ENCODE measurements around the gene RABGGTA. TPM values are rescaled to one million over a fixed set of nuclear protein-coding genes. Genes with fewer than 3 reads are reported as not detected.
A peak's percentile ranks its signal among the peaks of the same experiment; 100 is the strongest.

The RABGGTA gene
- total RNA-seq, 1 donor from 2014 or later, result 54.0 TPM

DNA sequence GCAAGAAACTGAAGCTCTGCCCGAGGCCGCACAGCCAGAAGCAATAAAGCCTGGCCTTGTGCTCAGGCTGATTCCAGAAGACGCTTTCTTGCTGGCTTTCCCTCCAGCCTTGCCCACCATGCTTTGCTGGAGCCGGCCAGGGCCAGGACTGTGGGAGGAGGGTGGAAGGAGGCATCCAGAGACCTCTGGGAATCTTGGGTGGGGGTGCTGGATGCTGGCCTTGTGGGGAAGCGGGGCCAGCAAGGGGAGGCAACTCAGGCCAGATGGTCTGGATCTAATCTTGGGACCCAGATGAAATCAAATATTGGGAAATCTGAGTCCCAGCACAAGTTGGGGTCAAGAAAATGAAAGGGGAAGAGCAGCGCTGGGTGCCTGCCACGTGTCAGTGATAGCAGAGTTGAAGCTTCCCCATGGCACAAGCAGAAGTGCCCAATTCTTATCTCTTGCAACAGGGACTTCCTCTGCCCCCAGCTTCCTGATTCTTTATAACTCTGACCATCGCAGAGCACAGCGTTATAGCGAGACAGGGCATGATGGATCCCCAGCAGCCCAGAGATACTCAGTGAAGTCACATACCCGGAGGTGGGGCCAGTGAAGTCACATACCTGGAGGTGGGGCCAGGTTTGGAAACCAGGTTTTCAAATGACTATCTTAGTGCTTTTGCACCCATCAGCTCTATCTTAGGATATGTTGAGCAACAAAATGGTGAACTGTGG, 6.4 kb upstream of the RABGGTA start:
- H3K4me3 ChIP-seq (ENCODE audit: low read depth, low read length), result no peak overlapping the region
- H3K27me3 ChIP-seq (ENCODE audit: control insufficient read depth, insufficient read depth, low read length), result no peaks in the 10 kb centered on the region
- no peak for DNase-seq (ENCODE audit: low read depth)
- H3K36me3 ChIP-seq (ENCODE audit: control insufficient read depth, insufficient read depth, low read length), result no peaks in the 10 kb centered on the region
- TF ChIP-seq, protein P1, sequence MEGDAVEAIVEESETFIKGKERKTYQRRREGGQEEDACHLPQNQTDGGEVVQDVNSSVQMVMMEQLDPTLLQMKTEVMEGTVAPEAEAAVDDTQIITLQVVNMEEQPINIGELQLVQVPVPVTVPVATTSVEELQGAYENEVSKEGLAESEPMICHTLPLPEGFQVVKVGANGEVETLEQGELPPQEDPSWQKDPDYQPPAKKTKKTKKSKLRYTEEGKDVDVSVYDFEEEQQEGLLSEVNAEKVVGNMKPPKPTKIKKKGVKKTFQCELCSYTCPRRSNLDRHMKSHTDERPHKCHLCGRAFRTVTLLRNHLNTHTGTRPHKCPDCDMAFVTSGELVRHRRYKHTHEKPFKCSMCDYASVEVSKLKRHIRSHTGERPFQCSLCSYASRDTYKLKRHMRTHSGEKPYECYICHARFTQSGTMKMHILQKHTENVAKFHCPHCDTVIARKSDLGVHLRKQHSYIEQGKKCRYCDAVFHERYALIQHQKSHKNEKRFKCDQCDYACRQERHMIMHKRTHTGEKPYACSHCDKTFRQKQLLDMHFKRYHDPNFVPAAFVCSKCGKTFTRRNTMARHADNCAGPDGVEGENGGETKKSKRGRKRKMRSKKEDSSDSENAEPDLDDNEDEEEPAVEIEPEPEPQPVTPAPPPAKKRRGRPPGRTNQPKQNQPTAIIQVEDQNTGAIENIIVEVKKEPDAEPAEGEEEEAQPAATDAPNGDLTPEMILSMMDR (IDR thresholded peaks at IDR 0.05; ENCODE audit: insufficient read depth, low read length, poor library complexity, severe bottlenecking), result no peak

DNA sequence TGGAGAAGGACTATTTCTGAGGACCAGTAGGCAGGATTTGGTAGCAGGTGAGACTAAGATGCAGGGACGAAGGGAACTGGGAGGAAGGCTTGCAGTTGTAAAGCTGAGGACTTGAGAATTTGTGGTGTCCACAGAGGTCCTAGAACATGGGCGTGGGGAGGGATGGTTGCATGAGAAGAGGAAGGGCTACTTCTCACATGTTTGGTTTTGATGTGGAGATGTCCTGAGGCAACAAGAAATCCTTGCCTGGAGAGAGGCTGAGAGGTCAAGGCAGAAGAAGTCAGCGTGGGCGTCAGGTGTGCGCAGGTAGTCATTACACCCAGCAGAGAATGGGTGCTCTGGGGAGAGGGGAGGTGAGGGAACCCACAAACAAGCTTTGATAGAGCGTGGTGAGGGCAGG, 5.7 kb upstream of the RABGGTA start:
- Histone ChIP-seq H3K4me3 (ENCODE audit: low read depth, low read length) (no peak overlapping the region), H3K27me3 (ENCODE audit: control insufficient read depth, insufficient read depth, low read length) (no peaks in the 10 kb centered on the region), H3K36me3 (ENCODE audit: control insufficient read depth, insufficient read depth, low read length) (no peaks in the 10 kb centered on the region)
- no peak for DNase-seq (ENCODE audit: low read depth)
- TF ChIP-seq, protein P1 (IDR thresholded peaks at IDR 0.05; ENCODE audit: insufficient read depth, low read length, poor library complexity, severe bottlenecking), result no peak

DNA sequence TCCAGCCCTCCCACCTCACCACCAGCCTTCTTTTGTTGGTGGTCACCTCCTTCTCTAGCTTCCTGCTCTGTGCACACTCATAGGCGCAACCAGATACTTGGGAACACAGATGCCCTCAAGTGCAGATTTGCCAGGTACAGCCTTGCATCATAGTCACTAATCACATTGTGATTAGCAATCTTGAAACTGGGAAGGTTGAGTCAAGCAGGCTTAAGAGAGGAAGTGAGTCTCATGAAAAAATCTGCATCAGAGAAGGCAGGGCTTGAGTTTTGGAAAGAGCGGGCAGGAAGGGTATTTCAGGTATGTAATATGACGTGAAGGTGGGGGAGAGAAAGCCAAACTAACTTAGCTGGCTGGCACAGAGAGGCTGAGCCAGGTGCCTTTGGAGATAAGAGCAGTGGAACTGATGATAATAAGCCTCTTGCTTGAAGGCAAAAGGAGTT, 2.7 kb upstream of the RABGGTA start:
- peaks cover 2% of the 10 kb centered on the region for H3K36me3 ChIP-seq (ENCODE audit: control insufficient read depth, insufficient read depth, low read length)
- TF ChIP-seq, protein P1 (IDR thresholded peaks at IDR 0.05; ENCODE audit: insufficient read depth, low read length, poor library complexity, severe bottlenecking), result no peak
- peak; percentile 32 for DNase-seq (ENCODE audit: low read depth)
- no peak overlapping the region for H3K4me3 ChIP-seq (ENCODE audit: low read depth, low read length)
- no peaks in the 10 kb centered on the region for H3K27me3 ChIP-seq (ENCODE audit: control insufficient read depth, insufficient read depth, low read length)

GRCh38 chr14:24273422-24273998, 2.1 kb upstream of the RABGGTA start:
- peaks cover 2% of the 10 kb centered on the region for H3K36me3 ChIP-seq (ENCODE audit: control insufficient read depth, insufficient read depth, low read length)
- no peak overlapping the region for H3K4me3 ChIP-seq (ENCODE audit: low read depth, low read length)
- TF ChIP-seq, protein P1 (IDR thresholded peaks at IDR 0.05; ENCODE audit: insufficient read depth, low read length, poor library complexity, severe bottlenecking), result peak; percentile 11
- no peak for DNase-seq (ENCODE audit: low read depth)
- no peaks in the 10 kb centered on the region for H3K27me3 ChIP-seq (ENCODE audit: control insufficient read depth, insufficient read depth, low read length)

- no peak for DNase-seq (ENCODE audit: low read depth)
- TF ChIP-seq, protein P1 (IDR thresholded peaks at IDR 0.05; ENCODE audit: insufficient read depth, low read length, poor library complexity, severe bottlenecking), result no peak
- Histone ChIP-seq H3K36me3 (ENCODE audit: control insufficient read depth, insufficient read depth, low read length) (peaks cover 2% of the 10 kb centered on the region), H3K4me3 (ENCODE audit: low read depth, low read length) (no peak overlapping the region), H3K27me3 (ENCODE audit: control insufficient read depth, insufficient read depth, low read length) (no peaks in the 10 kb centered on the region)
Measured at GRCh38 chr14:24272467-24272866, 1.1 kb upstream of the RABGGTA start.

Measured in kidney epithelial cell (primary cell).